HG02884 (cell line): ENCODE data around the gene MAP4K3.

Experiments used
- ATAC-seq: cut with Tn5 transposase; IDR thresholded peaks from one replicate; pipeline ENCODE4 v1.9.1; 2021; ENCODE audit warnings: mild to moderate bottlenecking, moderate library complexity; ENCODE audit not compliant: unreplicated experiment

The MAP4K3 gene

DNA sequence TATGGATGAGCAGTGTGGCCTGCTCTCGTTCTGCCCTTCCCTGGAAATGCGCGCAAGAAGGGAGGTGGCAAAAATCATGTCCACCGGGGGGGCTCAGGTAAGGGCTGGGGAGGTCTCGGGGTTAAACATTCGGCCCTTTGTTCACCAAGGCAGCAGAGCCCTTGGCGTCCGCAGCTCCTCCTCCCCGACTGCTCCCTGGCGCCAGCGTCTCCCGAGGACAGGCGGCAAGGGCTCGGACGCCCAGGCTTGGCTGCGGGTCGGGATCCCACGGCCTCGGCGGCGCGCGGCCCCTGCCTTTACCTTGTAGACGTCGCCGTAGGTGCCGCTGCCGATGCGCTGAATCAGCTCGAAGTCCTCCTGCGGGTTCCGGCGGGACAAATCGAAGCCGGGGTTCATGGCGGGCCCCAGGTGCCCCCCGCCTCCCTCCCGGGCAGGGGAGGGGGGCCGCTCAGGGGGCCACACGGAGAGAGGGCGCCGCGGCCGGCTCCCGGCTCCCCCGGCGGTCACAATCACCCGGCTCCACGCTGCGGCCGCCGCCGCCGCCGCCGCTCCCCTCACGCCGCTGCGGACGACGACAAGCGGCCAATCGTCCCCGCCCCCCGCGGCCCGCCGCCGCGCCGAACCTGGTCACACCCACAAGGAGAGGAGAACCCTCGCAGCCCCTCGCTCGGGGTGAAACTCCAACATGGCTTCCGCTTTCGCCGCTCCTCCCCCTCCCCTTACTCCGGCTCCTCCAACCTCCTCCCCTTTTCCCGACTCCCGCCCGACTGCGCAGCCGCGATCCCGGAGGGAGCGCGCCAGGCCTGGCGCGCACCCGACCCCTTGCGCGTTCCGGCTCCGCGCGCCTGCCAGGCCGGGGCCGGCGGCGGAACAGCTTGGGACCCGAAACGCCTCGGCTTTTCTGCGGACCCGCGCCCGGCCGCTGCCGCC lies at the start of gene MAP4K3:
TSS of gene MAP4K3 (minus strand) at position 694 of the 930 bp plus-strand sequence. CDS start at position 396, 298 bp downstream.
- peak; percentile 74 for ATAC-seq

DNA sequence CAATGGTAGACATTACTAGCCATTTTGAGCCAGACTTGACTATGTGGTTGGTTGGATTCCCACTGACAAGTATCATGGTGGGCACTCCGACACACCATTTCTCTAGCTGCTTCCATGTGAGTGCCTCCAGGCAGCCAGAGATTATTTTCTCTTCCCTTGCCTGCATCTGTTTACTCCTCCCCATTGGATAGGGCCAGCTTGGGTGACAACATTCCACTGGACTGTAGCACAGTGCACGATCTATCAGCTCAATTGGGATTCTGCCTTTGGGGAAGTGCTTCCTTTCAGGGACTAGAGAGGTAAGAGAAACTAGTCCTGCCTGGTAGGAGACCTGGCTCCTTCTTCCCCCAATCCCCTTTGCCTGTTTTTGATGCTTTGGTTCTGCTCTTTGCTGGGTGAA lies 49.0 kb upstream of the MAP4K3 start:
- no peak for ATAC-seq

DNA sequence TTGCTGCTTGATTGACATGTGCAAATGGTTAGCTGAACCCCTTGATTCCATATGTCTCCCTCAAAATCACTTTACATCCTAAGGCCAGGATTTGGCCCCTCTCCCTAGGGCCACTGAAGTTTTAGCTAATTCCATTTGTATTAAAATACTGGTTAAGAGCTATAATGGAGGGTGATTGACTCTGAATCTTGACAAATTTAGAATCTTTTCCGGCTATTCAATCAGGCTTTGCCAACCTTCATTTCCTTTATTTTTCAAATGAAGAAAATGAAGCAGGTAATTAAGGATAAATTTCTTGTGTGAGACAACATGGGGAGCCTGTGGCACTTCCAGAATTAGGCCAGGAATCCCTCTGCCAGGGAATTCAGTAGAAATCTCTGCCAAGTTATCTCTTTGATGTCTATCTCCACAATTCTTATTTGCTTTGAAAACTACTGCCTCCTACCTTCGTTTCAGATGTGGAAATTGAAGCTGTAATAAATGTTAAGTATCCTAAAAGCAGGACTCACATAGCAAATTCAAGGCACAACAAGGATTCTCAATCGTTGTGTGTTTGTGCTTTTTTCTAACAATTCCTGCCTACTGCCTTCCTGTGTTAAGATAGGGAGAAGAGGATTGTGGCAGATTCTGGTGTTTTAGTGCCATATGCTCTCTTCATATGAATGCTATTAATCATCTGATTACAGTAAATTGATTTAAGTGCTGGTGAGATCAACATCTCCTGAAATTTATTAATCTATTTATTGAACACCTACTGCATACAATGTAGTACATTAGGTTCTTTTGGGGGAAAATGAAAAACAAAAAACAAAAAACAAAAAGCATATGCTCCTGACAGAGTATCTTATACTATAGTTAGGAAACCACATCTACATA lies 47.8 kb upstream of the MAP4K3 start:
- no peak for ATAC-seq

DNA sequence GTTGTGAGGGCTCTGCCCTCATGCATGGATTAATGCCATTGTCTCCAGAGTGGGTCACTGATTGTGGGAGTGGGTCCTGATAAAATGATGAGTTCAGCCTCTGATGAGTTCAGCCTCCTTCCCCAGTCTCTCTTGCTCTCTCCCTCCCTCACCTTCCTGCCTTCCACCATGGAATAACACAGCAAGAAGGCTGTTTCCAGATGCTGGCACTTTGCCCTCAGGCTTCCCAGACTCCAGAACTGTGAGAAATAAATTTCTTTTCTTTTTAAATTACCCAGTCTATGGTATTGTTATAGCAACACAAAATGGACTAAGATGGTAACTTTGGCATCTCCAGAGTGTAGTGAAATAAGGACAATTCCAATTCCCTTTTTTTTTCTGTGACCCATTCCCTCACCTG lies 47.1 kb upstream of the MAP4K3 start:
- ATAC-seq: no peak

DNA sequence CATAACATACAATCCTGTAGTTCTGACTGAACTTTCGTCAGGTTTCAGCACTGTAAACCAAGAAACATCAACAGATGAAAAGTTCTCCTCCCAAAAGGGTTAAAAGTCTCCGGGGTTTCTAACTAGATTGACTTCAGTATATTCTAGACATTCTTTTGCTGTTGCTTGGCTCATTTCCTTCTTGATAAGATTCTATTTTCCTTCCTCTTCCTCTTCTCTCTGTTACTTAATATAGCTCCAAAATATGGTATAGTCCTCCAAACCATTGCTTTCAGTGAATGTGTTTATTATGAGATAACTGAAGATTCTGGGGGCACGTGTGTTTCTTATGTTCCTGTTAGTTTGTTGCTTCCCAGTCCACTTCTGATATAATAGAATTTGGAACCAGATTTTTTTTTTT lies 46.4 kb upstream of the MAP4K3 start:
- ATAC-seq: no peak

DNA sequence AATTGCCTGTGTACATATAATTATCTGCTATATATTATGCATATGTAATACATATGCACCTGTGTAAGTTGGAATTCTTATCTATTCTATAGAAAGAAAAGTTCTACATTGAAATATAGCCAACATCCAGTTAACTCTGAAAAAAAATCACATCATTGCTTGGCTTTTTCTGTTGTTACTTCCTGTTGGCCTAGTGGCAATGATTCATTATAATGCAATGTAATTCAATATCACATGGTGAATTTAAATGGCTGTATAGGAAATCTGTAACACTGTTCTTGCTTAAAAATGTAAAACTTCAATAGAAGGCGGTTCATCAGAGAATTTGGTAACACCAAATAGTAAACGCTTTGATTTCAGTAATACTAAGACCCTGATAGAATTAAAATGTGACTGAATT lies 44.5 kb upstream of the MAP4K3 start:
- ATAC-seq: no peak

DNA sequence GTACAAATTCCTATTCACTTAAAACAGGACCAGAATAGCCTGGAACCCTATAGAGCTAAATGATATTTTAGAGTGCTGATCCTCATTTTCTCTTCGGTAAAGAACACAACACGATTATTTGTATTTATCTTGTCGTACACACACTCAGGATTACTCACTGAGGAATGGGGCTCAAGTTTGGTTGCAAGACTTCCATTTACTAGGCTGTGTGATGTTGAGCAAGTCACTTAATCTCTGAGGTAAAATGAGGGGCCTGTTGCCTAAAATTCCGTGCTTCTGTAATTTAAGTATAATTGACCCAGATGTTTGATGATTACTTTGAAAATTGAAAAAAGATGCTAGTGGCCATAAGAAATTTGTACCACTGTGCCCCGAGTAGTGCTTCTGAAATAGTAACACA lies 42.6 kb upstream of the MAP4K3 start:
- ATAC-seq: no peak

DNA sequence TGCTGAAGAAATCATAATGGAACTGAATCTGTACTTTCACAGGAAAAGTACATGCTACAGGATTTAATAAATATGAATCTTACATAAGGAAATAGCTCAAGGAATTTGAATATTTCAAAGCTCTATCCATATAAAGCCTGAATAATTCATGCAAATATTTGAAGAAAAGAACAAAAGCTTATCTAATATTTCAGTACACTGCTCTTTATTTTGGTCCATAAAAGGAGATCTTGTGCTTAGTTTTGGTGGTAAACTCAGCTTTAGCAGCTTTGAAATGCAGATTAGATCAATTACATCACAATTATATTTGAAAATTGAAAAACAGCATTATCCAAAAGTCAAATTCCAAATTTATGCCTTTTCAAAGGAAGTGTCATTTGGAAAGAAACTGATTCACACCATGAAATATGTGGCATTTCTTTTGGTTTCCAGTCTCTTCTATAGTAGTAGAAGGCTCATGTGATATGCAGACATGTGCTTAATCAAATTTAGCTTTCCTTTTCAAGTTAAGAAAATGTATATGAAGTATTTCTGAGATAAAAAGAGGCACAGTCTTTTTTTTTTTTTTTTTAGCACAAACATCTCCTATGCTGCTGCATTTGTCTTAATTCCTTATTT lies 42.1 kb upstream of the MAP4K3 start:
- no peak for ATAC-seq

DNA sequence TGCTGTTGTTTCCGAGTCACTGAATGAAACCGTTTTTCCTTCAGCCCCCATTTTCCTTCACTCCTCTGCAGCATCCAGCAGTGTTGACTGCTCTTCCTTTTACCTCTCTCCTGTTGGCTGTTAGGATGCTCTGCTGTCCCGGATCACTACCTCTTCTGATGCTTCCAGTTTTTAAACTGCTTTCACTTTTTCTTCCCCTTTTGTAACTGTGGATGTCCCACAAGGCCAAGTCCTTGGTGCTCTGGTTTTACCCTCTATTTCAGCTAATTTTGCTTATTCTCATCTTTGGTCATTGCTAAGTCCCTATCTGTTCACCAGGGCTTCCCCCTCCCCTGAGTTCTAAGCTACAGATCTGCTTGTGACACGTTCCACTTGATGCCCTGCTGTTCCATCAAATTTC lies 39.4 kb upstream of the MAP4K3 start:
- peak; percentile 92 for ATAC-seq

DNA sequence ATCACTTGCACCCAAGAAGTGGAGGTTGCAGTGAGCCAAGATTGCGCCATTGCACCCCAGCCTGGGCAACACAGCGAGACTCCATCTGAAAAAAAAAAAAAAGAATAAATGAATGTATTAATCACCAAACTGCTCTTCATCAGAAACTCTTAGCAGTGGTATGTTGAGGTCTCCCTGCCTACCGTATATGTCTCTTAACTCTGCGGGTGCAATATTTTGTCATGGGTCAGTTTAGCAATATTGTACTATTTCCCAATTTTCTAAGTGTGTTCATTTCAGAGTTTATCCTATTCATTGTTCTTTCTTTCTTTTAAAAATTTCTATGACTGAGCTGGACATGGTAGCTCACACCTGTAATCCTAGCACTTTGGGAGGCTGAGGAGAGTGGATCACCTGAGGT lies 37.9 kb upstream of the MAP4K3 start:
- no peak for ATAC-seq

DNA sequence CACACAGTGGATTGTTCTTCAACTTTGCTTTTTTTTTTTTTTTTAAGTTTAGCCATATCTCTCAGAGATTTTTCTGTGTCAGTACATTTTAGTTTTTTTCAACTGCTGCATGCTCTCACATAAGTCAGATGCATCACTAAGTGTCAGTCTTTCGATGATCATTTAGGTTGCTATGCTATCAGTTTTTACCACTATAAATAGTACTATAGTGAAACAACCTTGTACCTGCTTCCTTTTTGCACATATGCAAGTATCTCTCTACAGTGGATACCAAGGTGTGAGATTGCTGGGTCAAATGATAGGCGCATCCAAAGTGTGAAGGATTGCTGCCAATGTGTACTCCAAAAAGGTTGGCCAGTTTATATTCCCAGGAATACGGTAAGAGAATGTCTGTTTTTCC lies 33.5 kb upstream of the MAP4K3 start:
- peak; percentile 34 for ATAC-seq

DNA sequence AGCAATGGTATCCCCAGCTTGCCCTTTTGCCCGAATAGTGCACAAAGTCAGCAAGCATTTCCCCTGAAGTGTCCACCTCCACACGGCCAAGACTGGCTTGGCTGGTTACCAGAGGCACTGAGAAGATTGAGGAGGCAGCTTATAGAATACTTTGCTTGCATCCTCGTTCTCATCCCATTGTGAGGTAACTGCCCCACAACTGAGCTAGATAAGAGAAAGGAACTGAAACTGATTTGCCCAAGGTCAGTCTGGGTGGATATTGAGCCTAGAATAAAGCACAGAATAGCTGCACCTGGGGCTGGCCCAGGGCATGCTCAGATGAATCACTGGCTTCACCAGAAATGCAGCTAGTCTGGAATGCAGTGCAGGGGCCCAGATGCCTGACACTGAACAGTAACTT lies 32.7 kb upstream of the MAP4K3 start:
- peak; percentile 75 for ATAC-seq

DNA sequence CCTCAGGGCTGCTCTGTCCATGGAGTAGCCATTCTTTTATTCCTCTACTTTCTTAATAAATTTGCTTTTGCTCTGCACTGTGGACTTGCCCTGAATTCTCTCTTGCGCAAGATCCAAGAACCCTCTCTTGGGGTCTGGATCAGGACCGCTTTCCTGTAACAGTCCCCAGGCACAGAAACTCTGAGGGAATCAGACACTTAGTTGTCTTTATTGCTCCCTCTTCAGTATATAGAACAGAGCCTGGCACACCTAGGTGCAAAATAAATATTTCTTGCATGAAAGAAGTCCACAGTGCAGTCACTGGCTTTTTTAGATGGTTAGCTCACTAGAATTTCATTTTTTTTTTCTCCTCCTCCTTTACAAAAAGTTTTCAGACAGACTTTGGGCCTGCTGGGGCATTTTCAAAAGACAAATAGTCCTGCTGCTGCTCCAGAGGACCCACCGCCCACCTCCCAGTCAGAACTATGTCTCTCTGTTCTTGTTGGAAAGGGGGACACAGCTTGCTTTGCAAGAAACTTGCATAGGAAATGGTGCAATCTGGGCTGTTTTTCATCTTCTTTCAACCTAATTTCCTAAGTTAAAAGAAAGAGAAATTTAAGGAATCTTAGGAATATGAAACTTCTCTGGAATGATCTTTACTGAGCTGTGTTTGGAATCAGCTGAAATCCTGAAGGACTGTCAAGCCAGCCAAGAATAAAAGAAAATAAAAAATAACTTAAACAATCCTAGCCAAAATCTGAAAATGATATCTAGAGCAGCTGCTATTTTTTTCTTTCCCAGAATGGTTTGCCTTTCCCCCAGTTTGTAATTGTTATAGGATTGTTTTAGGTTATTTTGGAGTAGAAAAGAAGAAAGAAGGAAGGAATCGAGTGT lies 31.7 kb upstream of the MAP4K3 start:
- ATAC-seq: no peak

DNA sequence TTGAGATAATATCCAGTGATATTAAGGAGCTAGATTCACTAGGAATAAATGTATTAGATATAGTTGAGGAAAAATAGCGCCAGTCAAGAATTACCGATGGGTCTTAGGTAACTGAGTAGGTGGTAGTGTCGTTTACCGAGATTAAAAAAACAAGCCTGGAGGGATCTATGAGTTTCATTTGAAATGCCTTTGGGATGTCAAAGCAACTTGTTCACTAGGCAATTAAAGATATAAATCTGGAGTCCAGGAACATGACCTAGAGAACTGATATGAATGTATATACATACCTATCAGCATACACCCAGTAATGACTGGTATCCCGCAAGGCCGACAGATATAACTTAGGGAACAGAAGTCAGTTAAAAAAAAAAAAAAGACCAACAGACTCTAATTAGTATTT lies 29.2 kb upstream of the MAP4K3 start:
- ATAC-seq: no peak

DNA sequence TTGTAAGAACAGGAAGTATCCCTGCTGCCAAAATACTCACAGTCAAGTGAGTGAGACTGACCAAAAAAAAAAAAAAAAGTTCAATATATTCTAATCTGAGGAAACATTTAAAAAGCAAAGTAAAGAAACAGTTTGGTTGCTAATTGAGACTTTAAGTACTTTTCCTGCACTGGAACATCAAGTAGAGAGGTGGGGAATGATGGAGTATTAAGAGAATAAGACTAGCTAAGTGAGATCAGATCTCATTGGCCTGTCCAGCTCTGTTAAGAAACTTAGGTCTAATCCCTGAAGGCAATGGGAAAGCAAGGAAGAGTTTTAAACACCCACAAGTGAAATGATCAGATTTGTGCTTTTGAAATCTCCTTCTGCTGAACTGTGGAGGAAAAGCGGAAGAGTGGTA lies 27.8 kb upstream of the MAP4K3 start:
- no peak for ATAC-seq

DNA sequence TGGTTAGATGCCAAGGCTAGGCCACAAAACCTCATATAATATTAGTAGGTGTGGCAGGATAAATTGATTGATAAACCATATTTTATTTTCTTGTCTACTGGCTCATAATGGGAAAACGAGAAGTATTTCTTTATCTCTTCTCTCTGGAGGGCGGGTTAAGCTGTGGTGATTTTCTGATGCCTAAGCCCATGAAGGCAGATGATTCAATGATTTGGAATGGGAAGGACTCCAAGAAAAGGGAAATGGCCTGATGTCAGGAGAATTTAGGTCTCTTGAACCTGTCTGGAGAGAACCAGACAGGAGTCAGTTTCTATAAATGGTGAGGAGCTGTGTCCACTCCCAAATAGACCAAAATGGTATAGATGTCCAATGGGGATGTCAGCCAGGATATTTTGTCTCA lies 18.7 kb upstream of the MAP4K3 start:
- no peak for ATAC-seq

DNA sequence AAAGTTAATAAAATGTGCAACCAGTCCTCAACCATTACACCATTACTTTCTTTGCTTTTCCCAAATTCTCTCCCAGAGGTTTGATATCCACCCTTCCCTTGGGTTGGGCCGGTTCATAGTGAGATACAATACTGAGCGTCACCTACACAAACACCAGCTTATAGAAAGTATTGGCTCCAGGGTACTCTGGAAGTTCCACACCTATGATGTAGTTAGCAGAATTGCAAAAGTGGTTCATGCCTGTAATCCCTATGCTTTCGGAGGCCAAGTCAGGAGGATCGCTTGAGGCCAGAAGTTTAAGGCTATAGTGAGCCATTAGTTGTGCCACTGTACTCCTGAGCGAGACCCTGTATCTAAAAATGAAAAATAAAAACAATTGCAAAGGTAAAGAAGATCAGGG lies 15.3 kb upstream of the MAP4K3 start:
- no peak for ATAC-seq

DNA sequence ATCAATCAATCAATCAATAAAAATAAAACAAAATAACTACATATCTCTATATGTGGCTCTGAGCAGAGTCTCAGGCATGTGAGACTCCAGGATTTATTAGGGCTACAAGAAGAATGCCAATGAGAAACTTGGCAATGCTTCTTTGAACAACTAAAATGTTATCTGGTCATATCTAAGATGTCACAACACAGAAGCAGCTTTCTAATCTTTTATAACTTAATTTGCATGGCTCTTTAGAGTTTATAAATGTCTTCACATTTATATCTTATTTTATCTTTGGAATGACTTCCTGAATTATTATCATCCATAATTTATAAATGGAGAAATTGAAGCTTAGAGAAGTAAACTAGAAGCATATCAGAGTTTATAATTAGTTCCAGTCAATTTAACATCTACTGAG lies 14.9 kb upstream of the MAP4K3 start:
- no peak for ATAC-seq

DNA sequence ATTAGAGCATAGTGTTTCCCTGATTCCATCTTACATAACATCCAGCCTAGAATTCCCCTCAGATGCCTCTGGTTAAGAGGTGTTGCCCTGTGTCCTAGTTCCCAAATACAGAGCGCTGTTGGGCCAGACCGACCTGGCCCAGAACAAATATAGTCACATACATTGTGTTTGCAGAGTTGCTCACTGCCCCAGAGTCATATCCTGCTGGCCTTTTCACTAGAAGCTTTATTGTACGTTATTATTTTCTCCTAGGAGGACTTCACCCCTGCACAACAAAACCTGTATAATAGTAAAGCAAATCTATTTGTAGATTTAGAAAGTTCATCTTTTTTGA lies 11.1 kb upstream of the MAP4K3 start:
- no peak for ATAC-seq

DNA sequence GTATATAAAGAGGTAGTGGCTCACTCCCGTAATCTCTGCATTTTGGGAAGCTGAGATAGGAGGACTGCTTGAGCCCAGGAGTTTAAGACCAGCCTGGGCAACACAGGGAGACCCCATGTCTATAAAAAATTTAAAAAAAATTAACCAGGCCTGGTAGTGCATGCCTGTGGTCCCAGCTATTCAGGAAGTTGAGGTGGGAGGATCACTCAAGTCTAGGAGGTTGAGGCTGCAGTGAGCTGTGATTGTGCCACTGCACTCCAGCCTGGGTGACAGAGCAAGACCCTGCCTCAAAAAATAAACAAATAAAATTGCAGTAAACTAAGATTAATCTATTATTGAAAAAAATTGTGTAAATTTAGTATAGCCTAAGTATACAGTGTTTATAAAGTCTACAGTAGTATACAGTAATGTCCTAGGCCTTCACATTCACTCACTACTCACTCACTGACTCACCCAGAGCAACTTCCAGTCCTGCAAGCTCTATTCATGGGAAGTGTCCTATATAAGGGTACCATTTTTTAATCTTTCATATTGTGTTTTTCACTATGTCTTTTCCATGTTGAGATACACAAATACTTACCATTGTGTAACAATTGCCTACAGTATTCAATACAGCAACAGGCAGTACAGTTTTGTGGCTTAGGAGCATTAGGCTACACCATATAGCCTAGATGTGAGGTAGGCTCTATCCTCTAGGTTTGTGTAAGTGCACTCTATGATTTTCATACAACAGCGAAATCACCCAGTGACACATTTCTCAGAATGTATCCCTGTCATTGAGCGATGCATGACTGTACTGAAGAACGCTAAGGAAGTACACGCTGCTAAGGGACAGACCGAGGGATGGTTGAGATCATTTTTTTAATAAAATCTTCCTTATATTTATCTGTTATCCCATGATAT lies 10.4 kb upstream of the MAP4K3 start:
- no peak for ATAC-seq
